Endothelial cell of umbilical vein (primary cell): ENCODE data around the gene SH2D3C.

Source experiments
- CTCF ChIP-seq, 2 donors: IDR thresholded peaks; 1 replicate in 1 of 2; 2 replicates in 1 of 2; pipeline ENCODE4 v1.5.1; 2011; ENCODE audit warnings: low read length in 2 of 2, mild to moderate bottlenecking in 2 of 2, moderate library complexity in 2 of 2, control low read depth in 1 of 2, inconsistent platforms in 1 of 2, low read depth in 1 of 2; ENCODE audit not compliant: insufficient read depth in 1 of 2; ENCODE audit errors: extremely low read depth in 1 of 2
- EZH2 ChIP-seq: IDR thresholded peaks from 2 replicates; pipeline ENCODE4 v1.6.1; 2012; ENCODE audit warnings: borderline replicate concordance, low read depth, mild to moderate bottlenecking, moderate library complexity, low read length, inconsistent platforms; ENCODE audit not compliant: severe bottlenecking
- POLR2A ChIP-seq: IDR thresholded peaks from 2 replicates; pipeline ENCODE4 v1.6.1; 2012; ENCODE audit warnings: low read depth, mild to moderate bottlenecking, control low read depth, low read length

DNA sequence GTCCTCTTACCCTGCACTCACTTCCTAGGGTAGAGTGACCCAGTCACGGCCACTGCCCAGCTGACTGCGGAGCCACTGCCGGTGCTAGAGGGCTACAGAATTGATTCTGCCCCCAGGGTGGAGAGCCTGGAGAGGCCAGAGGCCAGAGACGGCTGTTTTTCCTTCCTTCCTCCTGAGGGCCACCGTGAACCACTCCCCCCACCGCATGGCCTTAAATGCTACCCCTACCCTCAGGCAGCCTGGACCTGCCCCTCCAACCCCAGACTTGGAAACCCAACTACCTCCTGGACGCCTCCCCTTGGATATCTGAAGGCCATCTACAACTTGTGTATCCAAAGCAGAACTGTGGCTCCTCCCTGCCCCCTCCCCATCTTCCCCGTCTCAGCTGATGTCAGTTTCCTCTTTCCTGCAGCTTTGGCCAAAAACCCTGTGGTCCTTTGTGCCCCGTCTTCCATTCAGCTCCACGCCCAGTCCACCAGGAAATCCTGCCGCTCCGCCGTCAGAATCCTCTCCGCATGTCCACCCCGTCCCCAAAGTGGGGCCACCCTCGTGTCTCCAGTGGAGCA, 16.3 kb downstream of the SH2D3C start:
- TF ChIP-seq POLR2A (peak; percentile 68), CTCF (IDR thresholded peaks at IDR 0.05; ENCODE audit: extremely low read depth in 1 of 2, insufficient read depth in 1 of 2, low read depth in 1 of 2, low read length in 2 of 2) (no peak), EZH2 (no peak)
